HEK293T (cell line): Measurements from ENCODE around the gene SOAT2.

Experiments used
- ARNT ChIP-seq: fragments of 450-650 bp; IDR thresholded peaks from 2 replicates; pipeline ENCODE4 v1.6.1; 2017; ENCODE audit warnings: mild to moderate bottlenecking
- NFRKB ChIP-seq: fragments of 450-650 bp; IDR thresholded peaks from 2 replicates; pipeline ENCODE4 v1.6.1; 2016; ENCODE audit warnings: mild to moderate bottlenecking, moderate library complexity

- TF ChIP-seq ARNT: no peak
- no peak for TF ChIP-seq NFRKB
Measured at GRCh38 chr12:53161119-53161911, 58.0 kb downstream of the SOAT2 start.
